Stimulated activated CD8-positive, alpha-beta memory T cell treated with anti-CD3 and anti-CD28 coated beads, Interleukin-15, amount 100 ng/mL, for 24 hours (primary cell): Measurements from ENCODE around the gene OSBPL9.
"Not testable (repeated sequence)": the region's sequence is repeated elsewhere in the genome, so short reads cannot be mapped to it uniquely, and the experiment has no call there.

Experiments used
- DNase-seq: peaks from one replicate; pipeline ENCODE4 v3.0.0-alpha.2; 2020; ENCODE audit warnings: low read depth

The OSBPL9 gene

DNA sequence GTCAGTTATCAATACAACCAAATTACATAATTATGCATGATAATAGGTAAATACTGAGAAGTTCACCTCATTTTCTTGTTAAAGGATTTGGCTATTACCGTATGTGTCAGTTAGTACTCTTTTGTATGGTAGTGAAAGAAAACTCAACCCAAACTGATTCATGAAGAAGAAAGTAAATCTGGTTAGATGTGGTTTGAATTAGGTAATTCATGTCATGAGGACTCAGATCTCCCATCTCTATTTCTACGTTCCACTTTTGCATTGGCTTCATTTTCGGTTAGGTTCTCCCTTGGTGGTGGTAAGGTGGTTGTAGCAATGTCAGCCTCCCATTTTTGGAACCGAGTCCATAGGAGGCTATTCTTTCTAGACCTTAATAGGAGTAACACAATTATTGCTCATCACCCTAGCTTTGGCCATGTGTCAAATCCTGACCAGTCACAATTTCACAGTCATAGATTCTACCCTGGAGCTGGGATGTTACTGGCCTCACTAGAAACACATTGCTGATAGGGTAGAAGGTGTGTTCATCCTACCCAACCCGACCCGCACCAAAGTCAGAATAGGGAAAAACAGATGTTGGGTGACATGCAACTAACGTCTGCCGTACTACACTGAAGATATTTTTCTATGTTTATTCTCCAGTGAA lies 97.6 kb downstream of the OSBPL9 start:
- no peak for DNase-seq

DNA sequence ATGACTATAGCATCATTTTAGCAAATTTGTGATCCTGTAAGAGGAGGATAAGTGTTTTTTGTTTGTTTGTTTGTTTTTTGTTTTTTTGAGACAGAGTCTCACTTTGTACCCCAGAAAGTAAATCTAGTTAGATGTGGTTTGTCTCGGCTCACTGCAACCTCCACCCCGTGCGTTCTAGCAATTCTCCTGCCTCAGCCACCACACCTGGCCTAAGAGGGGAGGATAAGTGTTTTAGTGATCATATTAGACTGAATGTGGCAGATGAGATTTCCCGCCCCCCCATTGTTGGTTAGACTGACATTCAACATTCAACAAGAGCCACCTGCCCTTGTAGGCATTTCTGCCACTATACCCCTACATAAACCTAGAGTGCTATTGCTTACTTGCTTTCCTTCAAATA lies 98.5 kb downstream of the OSBPL9 start:
- DNase-seq, result no peak

DNA sequence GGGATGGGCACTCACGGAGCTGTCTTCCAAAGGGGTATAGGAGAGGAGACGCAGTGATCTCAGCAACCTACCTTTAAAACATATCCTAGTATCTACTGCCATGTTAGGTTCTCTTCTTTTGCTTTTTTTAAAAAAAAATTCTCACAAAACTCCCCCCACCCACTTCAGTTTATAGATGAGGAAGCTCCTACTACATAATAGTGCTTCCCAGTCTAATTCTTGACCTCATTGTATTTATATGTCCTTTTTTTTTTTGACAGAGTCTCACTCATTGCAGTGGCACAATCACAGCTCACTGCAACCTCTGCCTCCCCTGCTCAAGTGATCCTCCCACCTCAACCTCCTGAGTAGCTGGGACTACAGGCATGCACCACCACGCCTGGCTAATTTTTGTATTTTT lies 99.9 kb downstream of the OSBPL9 start:
- DNase-seq, result no peak

DNA sequence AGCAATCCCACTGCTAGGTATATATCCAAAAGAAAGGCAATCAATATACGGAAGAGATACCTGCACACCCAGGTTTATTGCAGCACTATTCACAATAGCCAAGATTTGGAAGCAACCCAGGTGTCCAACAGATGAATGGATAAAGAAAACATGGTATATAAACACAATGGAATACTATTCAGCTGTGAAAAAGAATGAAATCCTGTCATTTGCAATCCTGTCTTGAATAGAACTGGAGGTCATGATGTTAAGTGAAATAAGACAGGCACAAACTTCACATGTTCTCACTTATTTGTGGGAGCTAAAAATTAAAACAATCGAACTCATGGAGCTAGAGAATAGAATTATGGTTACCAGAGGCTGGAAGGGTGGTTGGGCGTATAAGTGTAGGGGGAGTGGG lies 101.0 kb downstream of the OSBPL9 start:
- no peak for DNase-seq

DNA sequence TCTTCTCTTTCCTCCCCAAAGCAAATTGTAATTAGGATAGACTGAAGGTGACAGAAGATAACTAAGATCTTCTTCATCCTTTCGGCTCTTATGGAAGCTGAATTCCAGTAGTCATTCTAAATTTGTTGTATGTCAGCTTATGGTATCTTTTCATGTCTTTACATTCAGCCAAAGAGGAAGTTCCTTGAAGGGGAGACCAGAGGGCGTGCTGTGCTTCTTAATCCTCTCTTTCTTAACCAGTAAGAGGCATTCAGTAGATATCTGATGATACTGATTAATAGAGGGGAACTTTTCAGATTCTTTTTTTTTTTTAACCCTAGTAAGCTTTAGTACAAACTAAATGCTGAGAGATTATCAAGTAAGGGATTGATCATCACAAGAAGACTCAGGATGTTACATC lies 102.3 kb downstream of the OSBPL9 start:
- no peak for DNase-seq

DNA sequence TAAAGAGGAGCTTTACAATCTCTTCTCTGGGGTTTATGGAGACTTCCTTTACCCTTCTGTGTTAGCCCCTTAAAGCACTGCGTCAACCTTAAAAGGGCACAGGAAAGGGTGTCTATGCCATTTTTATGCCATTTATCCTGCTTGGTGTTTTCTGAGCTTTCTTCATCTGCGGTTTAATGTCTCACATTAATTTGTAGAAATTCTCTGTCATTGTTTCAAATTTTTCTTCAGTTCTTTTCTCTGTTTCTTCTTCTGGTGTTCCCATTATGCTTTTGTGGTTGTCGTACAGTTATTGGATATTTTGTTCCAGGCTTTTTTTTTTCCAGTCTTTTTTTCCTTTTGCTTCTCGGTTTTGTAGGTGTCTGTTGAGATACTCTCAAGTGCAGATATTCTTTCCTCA lies 107.9 kb downstream of the OSBPL9 start:
- DNase-seq, result no peak

DNA sequence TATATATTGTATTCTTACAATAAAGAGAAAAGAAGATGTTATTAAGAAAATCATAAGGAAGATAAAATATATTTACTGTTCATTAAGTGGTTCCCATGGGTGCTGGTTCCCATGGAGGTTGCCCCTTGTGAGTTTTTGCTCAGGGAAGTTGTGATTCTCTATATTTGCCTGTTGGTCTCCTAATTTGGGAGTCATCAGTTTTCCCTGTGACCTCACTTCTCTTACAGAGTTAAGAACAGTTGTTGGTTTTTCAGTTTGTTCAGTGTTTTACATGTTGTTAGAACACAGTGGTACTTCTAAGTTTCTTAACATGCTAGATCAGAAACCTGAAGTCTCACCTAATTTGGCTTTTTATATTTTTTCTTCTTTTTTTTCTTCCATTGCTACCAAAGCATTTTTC lies 109.2 kb downstream of the OSBPL9 start:
- no peak for DNase-seq

DNA sequence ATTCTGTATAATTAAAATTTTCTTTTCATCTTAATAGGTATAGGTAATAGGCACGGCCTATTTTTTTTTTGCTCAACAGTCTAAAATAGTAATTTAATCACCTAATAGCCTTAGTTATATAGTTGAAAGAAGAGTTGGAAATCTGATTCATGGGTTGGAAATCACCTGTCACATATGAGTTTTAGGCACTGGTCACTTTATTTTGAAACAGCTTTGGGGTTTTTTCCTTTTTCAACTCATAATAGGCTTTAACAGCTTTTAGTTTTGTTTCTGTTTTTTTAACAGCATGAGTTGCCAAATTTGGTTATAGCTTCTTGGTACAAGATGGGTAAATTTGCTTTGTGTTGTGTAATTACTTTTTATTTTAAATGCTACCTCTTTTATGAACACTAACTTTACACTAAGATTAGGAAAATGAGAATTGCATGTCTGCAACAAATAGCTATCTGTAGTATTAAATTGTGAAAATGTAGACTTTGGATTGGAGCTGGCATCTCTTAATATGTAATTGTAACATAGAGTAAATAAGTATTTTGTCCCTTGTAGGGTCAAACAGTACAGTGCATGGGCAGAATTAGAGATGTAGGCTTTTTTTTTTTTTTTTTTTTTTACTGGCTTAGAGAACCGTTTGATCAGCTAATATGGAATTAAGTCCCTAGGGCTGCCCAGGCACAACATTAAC lies 109.8 kb downstream of the OSBPL9 start:
- no peak for DNase-seq

DNA sequence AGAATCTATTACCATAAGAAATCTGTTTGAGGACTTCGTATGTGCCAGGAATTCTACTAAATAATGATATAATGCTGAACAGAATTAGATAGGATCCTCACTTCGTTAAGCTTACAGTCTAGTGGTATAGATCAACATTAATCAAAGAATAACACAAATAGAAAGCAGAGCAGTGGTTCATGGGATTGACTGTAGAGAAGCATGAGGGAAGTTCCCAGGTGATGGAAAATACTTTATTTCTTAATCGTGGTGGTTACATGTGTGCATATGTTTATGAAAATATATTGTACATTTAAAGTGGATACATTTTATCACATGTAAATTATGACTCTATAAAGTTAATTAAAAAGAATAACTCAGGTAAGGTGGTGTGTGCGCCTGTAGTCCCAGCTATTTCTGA lies 110.5 kb downstream of the OSBPL9 start:
- no peak for DNase-seq

DNA sequence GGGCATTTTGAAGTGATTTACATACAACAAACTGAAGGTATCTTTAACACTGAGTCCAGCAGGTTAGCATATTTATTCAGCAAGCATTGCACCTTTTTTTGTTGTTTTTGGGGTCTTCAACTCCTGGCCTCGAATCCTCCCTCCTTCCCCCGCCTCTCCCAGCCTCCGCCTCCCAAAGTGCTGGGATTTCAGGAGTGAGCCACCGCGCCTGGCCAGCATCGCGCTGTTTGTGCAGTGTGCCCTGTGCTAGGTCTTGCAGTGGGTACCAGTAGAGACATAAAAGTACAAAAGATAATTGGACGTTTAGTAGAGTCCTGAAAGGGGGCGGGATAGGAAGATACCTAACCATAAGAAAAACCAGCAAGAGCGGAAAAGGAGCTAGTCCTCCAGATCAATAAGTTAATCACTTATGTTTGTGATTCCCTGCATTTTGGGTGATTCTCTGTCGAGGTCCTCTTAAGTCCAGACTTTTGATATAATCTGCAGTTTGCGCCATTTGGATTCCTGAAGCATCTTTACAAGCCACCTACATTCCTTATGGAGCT lies 111.8 kb downstream of the OSBPL9 start:
- no peak for DNase-seq

DNA sequence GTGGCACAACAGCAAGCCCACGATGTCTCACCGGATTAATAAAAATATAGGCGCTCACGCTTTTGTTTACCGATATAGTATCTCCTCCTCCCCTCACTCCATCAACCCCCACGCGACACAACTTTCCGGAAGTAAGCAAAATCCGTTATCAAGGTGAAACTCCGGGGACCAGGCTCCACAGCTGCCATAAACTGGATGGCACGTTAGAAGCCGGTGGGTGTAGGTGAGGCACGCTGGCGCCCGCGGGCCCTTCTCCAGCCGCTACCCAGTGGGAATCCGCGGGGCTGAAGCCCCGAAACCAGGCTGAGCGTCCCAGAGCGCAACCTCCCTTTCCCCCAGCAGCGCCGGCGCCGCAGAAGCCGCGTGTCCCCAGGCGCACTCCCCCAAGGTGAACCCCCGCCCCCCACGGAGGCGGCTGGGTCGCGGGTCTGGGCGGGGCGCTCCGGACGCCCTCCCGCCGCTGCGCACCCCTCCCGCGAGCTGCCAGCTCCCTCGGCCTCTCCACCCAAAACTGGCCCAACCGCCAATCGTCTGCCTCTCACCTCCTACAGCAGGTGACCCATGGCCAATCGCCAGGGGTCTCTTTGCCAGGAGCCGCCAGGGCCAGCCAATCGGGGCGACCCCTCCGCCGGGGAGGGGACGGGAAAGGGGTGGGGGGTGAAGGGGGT lies 112.4 kb downstream of the OSBPL9 start:
- DNase-seq, result peak; percentile 82

DNA sequence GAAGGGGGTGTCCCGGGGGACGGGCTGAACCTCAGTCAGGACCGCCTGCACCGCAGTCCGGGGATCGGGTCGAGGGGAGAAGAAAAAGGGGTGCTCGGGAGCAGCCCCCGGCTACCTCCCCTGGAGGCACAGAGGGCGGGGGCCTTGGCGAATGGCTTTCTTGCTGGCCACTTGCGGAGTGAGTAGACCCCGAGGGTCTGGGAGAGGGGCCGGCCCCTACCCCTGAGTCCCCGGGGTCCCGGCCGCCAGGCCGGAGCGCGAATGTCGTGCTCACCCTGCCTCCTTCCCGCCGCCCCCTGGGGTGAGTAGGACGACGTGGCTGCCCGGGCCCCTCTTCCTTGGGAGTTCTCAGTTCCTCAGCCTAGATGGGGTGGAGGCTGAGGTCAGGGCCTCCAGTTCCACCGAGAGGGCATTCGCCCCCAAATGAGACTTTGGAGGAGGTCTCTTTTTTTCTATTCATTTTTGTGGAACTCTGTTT lies 113.0 kb downstream of the OSBPL9 start:
- DNase-seq, result peak; percentile 7

DNA sequence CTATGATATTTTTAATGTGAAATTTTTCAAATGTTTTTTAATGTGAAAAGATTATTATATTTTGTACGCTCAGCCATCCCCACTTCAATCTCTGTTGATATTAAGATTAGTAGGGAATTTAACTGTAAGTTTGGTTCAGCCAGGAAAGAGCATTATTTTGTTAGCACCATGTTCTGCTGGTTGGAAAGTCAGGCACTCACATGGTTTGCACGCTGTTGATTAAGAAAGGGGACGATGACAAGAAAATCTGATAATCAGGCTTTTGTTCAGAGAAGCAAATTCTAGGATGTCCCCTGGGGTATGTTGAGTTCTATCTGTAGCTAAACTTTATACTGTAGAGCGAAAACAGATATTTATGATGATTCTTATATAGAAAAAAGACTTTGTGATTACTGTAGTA lies 115.1 kb downstream of the OSBPL9 start:
- no peak for DNase-seq

DNA sequence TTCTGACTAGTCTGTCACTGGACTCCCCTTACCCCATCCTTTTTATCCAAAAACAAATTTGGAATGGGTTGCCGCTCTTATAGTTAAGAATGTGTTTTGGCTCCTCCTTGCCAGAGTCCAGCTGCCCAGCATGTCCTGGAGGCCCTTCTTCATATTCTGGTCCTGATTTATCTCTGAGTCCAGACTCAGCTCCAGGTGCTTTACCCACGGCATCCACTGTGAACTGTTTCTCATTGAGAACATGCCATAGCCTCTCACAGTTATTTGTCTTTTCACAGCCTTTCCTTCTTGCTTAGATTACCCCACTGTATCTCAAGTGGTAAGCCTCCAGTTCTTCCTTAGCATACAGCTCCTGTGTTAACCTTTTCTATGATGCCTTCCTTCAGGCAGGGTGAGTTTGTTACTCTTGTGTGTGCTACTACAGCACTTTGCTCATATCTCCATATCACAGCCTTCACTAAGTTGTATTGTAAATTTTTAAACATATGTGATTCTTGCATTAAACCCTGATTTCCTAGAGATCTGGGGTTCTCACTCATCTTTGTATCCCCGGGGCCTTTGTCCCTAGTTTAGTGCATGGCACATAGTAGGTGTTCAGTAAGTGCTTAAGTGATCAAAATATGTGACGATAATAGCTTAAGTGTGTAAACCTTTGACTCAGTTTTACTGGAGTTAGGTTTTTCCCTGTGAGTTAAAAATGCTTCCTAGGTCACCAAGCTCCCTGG lies 116.0 kb downstream of the OSBPL9 start:
- no peak for DNase-seq

DNA sequence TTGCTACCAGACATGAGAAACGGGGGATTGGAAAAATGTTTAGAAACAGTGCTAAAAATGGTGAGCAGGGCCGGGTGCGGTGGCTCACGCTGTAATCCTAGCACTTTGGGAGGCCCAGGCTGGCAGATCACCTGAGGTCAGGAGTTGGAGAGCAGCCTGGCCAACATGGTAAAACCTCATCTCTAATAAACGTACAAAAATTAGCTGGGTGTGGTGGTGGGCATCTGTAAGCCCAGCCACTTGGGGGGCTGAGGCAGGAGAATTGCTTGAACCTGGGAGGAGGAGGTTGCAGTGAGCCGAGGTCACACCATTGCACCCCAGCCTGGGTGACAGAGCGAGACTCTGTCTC lies 116.5 kb downstream of the OSBPL9 start:
- DNase-seq, result not testable (repeated sequence)

DNA sequence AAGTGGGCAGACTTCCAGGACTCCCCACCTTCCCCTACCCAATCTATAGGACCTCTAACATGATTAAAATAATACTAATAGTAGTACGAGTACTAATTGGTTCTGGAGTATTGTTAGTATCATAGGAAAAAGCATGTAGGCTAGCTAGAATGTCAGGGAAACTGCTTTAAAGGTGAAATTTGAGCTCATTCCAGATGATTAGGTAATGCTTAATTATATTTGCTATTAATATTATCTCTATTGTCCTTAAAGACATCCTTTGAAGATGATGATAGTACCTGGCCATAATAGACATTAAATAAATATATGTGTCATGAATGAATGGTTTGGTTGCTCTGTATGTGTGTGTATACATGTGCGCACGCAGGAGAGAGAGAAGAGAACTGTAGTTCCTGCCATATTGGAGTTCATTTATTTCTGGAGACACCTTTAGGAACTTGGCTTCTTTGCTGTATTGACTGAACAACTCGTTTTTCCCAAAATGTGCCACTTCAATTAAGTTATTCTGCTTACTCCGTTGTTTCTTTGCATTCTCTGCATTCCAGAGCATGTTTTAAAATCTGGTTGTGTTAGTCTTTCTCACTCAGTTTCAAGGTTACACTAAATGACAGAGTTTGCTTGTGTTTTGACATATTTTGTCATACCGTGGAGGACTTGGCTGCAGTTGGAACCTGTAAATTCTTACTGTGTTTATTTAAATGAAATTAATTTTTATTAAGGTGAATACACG lies 117.1 kb downstream of the OSBPL9 start:
- no peak for DNase-seq

DNA sequence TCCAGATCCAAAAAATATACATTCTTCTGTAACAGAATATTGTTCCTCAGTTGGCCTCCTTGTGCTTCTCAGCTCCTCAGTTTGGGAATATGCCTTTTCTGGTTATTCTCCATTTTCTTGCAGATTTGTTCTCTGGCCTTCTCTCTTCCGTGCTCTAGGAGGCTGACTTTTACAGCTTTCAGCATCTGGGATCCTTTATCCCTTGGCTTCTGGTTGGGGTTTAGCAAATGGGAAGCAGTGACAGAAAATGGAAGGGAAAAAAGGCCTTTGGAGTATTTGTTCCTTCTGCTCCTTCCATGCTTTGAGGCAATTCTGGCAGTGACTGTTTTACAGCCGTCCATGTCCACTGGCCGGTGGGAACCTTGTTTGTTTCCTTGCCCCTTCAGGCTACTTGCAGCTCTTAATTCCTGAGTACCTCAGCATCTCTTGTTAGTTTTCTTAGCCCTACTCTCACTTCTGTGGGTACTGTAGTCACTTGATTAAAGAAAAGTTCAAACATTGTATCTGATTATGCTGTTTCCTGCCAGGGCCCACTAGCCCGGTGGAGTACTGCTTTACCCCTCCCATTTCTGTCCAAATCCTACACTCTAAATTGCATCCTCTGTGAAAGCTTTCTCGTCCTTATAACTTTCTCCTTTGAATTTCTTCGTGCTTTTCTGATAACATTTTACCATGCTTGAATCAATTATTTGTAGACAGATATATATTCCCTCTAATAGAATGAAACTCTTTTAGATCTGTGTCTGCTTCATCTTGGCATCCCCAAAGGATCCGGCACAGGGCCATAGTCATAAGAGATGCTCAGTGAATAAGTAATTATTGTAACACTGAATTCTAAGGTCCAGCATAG lies 118.2 kb downstream of the OSBPL9 start:
- DNase-seq, result no peak

DNA sequence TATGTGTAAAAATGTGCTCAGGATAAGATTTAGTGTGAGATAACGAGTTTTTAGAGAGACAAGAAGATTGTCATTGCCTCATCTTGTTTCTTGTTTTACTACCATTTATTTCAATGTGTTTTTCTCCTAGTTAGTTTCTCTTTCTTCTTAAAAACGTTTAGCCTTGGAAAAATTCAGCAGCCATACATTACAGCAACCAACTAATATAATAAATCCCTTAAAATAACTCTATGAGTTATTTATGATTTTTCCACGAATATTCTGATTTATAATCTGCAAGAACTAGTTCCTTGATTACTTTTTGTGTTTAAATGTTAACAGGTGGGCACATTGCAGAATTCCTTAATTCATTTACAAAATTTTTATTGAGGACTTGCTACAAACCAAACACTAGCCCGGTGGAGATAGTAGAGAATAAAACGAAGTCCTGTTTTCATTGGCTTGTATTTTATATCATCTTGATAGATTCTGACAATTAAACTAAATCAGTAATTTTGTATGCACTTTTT lies 118.9 kb downstream of the OSBPL9 start:
- no peak for DNase-seq

DNA sequence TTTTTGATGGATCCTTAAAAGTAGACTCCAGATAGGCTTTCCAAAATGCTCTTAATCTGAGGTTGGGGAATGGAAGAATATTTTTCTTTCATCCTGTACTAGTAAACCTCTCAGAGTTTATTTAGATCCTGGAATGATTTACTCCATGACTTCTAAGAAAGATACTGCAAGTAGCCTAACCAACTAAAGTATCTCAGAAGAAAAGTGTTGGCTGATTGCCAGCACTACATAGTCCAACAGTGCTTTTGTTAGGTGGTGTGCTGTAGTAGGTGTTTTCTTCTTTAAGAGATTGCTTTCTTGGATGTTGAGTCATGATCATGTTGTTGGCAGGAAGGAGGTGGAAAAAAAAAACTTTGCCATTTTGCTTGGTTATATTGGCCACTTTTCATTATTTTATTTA lies 119.8 kb downstream of the OSBPL9 start:
- no peak for DNase-seq

DNA sequence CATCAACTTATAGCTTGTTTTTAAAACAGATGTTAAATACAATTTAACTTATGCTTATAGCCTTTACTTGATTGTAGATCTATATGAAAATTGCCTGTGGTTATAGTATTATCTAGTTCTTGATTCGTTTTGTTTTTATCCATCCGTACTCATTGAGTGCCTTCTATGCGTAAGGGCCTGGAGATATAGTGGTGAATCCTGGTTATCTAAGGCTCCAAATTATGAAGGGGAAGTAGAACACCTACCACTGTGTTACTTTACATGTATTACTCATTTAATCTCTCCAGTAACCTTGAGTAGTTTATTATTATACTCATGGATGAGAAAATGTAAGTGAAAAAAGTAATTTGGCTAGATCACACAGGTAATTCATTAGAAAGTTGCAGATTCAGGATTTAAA lies 121.8 kb downstream of the OSBPL9 start:
- no peak for DNase-seq

DNA sequence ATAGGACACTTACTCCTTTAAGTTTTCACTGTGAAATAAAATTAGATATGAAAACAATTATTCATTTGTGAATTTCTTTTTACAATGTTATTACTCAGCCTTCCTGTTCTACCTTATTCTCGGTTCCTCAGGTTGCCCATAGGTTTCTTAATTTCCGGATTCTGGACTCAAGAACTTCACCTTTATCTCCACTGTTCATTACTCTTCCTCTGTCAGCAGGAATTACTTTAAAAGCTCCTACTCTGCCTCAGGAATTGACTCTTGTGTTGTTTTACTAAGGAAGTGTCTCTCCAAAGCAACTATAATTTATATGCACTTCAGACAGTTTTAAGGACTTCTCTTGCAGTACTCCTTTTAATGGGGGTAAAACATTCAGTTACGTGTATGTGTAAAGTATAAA lies 123.8 kb downstream of the OSBPL9 start:
- DNase-seq, result no peak
